ENCODE data around the gene PPP2R2B. TPM values are rescaled to one million over a fixed set of nuclear protein-coding genes. Genes with fewer than 3 reads are reported as not detected.

Gene PPP2R2B
- total RNA-seq, 1 experiment from 2014 or later, result not detected

DNA sequence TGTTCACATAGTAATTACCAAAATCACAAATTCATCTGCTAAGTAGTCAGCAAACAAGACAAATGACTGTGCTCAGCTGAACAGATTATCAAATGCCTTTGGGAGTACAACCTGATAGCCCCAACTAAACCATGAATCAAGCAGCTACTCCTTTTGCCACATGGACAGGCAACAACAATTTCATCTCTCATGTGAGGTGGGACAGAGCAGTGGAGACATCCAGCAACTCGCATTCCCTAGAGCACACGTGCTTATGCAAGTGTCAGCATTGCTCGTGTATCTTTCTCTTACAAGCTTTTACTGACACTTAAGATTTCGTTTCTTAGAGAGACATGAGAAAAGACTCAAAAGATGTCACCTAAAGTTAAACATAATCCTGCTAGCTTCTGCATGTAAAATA lies 42.7 kb upstream of the PPP2R2B start:
- no TSS peak for BruUV-seq (replicated peaks)
- intact Hi-C loops (cut with micrococcal nuclease), result no loop called here
- ATAC-seq (no peak), DNase-seq (ENCODE audit: low read depth, low spot score) (no peak)
- Histone ChIP-seq H3K9ac (ENCODE audit: low read length) (no peak overlapping the region), H3K79me2 (ENCODE audit: insufficient read depth, low read length) (no peaks in the 10 kb centered on the region), H3K9me3 (ENCODE audit: control insufficient read depth in 1 of 2, insufficient read depth in 1 of 2, low read depth in 1 of 2, low read length in 2 of 2) (no peaks in the 10 kb centered on the region), H2AFZ (ENCODE audit: low read depth, low read length, poor library complexity, severe bottlenecking) (no peak overlapping the region), H3K4me3 (replicated peaks in 1 of 2; ENCODE audit: low read depth in 1 of 2, low read length in 2 of 2) (no peak overlapping the region), H4K20me1 (ENCODE audit: insufficient read depth) (no peaks in the 10 kb centered on the region), H3K4me1 (ENCODE audit: control insufficient read depth in 1 of 2, insufficient read depth in 2 of 2, low read length in 2 of 2) (no peaks in the 10 kb centered on the region), H3K27ac (ENCODE audit: low read depth, low read length) (no peak overlapping the region), H3K4me2 (ENCODE audit: low read length) (no peak overlapping the region), H3K9me2 (ENCODE audit: insufficient read depth) (no peaks in the 10 kb centered on the region), H3K36me3 (ENCODE audit: control insufficient read depth in 1 of 2, insufficient read depth in 2 of 2, low read length in 2 of 2) (no peaks in the 10 kb centered on the region), H3K27me3 (ENCODE audit: insufficient read depth, low read length) (peaks cover 10% of the 10 kb centered on the region; the same call in 1 of the 2 replicates)
- ChIA-PET POLR2A (no interaction called here), CTCF (no interaction called here), RAD21 (ENCODE audit: low non-redundant PET in 1 of 2, low total read pairs in 2 of 2, uncharacterized antibody in 2 of 2, unreplicated experiment in 2 of 2) (no interaction called here)
- TF ChIP-seq SRF (IDR thresholded peaks at IDR 0.05; ENCODE audit: low read depth) (no peak), FOSL1 (IDR thresholded peaks at IDR 0.05; ENCODE audit: low read depth) (no peak), MAX (IDR thresholded peaks at IDR 0.05) (no peak), ZBTB33 (IDR thresholded peaks at IDR 0.05; ENCODE audit: extremely low read depth, insufficient replicate concordance, low read length) (no peak), JUND (IDR thresholded peaks at IDR 0.05) (no peak), YY1 (IDR thresholded peaks at IDR 0.05; ENCODE audit: extremely low read depth, insufficient replicate concordance, low read depth, low read length) (no peak), EZH2 (IDR thresholded peaks at IDR 0.05) (no peak), SP1 (IDR thresholded peaks at IDR 0.05; ENCODE audit: low read depth) (no peak), ZFX (IDR thresholded peaks at IDR 0.05) (no peak), POLR2AphosphoS5 (IDR thresholded peaks at IDR 0.05; ENCODE audit: low read depth, low read length) (no peak), SIN3A (IDR thresholded peaks at IDR 0.05; ENCODE audit: low read depth) (no peak), CTCF (IDR thresholded peaks at IDR 0.05 in 2 of 3, conservative IDR thresholded peaks at IDR 0.05 in 1 of 3; ENCODE audit: borderline replicate concordance in 1 of 3, insufficient read depth in 1 of 3, low read depth in 2 of 3, low read length in 2 of 3) (no peak), RAD21 (IDR thresholded peaks at IDR 0.05; ENCODE audit: low read depth) (no peak), REST (IDR thresholded peaks at IDR 0.05; ENCODE audit: low read depth) (no peak), EZH2phosphoT487 (IDR thresholded peaks at IDR 0.05; ENCODE audit: borderline replicate concordance) (no peak), CBX3 (IDR thresholded peaks at IDR 0.05; ENCODE audit: low read depth) (no peak), ZNF274 (IDR thresholded peaks at IDR 0.05; ENCODE audit: low read depth, low read length) (no peak)
